Measurements from ENCODE around the gene CDK1. TPM values are rescaled to one million over a fixed set of nuclear protein-coding genes. Genes with fewer than 3 reads are reported as not detected.
A peak's percentile ranks its signal among the peaks of the same experiment; 100 is the strongest.

The CDK1 gene
- total and polyA plus RNA-seq, 10 of the 15 experiments (the other 5 are each of a cell fraction or from before 2014, with no cell fraction given): 81.5 to 361 (median 133) TPM

DNA sequence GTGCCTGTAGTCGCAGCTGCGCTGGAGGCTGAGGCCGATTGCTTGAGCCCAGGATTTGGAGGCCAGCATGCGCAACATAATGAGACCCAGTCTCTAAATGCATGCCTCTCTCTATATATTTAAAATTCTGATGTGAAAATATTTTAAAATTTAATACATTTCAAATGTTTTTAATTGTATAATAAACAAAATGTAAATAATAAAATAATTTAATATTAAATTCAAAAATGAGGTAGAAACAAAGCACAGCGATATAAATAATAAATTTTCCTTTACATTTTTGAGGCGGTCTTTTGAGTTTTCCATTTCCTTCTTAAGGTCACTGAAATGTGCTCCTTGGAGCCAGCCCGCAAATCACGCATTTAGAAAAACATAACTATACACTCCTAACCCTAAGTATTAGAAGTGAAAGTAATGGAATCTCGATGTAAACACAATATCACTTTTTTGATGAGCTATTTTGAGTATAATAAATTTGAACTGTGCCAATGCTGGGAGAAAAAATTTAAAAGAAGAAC, 523 bp upstream of the CDK1 start:
- intact Hi-C loops (cut with micrococcal nuclease; ENCODE audit: unreplicated experiment) (loop anchor here (2.0 to 10.0 kb wide), 2 partner anchors 543 to 901 kb away; no protein-coding TSS in a partner anchor), in situ Hi-C loops (cut with MboI) (no loop called here)
- Histone ChIP-seq H3K4me2 (ENCODE audit: control insufficient read depth, insufficient read depth) (peak overlapping the region; percentile 34; the same call in 1 of the 2 replicates), H3K27me3 (replicated peaks in 1 of 2; ENCODE audit: control insufficient read depth in 2 of 2, insufficient read depth in 2 of 2, low read length in 1 of 2) (no peaks in the 10 kb centered on the region), H3K36me3 (ENCODE audit: control insufficient read depth in 2 of 2, insufficient read depth in 2 of 2, low read length in 1 of 2) (peaks cover 0 to 6% of the 10 kb centered on the region in 2 experiments; a peak in 1 of 4 replicates), H2AFZ (ENCODE audit: control insufficient read depth, low read depth, low read length) (peak overlapping the region; percentile 88), H3K4me1 (ENCODE audit: control insufficient read depth, insufficient read depth, low read length) (no peaks in the 10 kb centered on the region), H3K79me2 (ENCODE audit: control insufficient read depth, insufficient read depth, low read length) (peaks cover 45% of the 10 kb centered on the region), H3K9ac (ENCODE audit: control insufficient read depth, insufficient read depth, low read length) (peak overlapping the region; percentile 82; the same call in 1 of the 2 replicates), H3K9me3 (replicated peaks; ENCODE audit: control insufficient read depth, insufficient read depth, low read length) (no peaks in the 10 kb centered on the region), H4K20me1 (ENCODE audit: control insufficient read depth, insufficient read depth) (no peaks in the 10 kb centered on the region), H3K27ac (ENCODE audit: control insufficient read depth, insufficient read depth) (peak overlapping the region; percentile 35; the same call in 1 of the 2 replicates), H3K4me3 (peak overlapping the region; percentile 62; the same call in 1 of the 2 replicates)
- WGBS (ENCODE audit: insufficient coverage, insufficient replicate concordance, low lambda C conversion rate, missing lambda C conversion rate): 45% methylated on average over 9 of the region's 9 CpGs
- ChIA-PET RAD21 (ENCODE audit: unreplicated experiment) (interaction anchor here (0.6 to 1.4 kb wide), 3 partner anchors 13 to 1500 kb away, joined by 3 to 4 read pairs (median 3); no protein-coding TSS in a partner anchor), POLR2A (no interaction called here), SMC1A (ENCODE audit: uncharacterized antibody, unreplicated experiment) (interaction anchor here (0.9 to 1.2 kb wide), 4 partner anchors 12 to 26 kb away, joined by 3 to 8 read pairs (median 3); no protein-coding TSS in a partner anchor), CTCF (interaction anchor here (1.0 to 1.8 kb wide), 3 partner anchors 9 to 15 kb away, joined by 3 to 5 read pairs (median 4); no protein-coding TSS in a partner anchor)
- DNase-seq (ENCODE audit: low read depth, low spot score): no peak
- FAIRE-seq: no peak
- no TSS peak for BruUV-seq (replicated peaks)
- no peak for ATAC-seq
- TF ChIP-seq, protein P1, sequence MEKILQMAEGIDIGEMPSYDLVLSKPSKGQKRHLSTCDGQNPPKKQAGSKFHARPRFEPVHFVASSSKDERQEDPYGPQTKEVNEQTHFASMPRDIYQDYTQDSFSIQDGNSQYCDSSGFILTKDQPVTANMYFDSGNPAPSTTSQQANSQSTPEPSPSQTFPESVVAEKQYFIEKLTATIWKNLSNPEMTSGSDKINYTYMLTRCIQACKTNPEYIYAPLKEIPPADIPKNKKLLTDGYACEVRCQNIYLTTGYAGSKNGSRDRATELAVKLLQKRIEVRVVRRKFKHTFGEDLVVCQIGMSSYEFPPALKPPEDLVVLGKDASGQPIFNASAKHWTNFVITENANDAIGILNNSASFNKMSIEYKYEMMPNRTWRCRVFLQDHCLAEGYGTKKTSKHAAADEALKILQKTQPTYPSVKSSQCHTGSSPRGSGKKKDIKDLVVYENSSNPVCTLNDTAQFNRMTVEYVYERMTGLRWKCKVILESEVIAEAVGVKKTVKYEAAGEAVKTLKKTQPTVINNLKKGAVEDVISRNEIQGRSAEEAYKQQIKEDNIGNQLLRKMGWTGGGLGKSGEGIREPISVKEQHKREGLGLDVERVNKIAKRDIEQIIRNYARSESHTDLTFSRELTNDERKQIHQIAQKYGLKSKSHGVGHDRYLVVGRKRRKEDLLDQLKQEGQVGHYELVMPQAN (conservative IDR thresholded peaks at IDR 0.05): no peak
- TF ChIP-seq ZNF217 (IDR thresholded peaks at IDR 0.05) (peak; percentile 45; the same call in 1 of the 2 replicates), PAX8 (IDR thresholded peaks at IDR 0.05) (peak; percentile 64; the same call in 1 of the 2 replicates), MTA2 (IDR thresholded peaks at IDR 0.05; ENCODE audit: low read depth) (no peak), JUNB (IDR thresholded peaks at IDR 0.05) (no peak)
- TF ChIP-seq, protein P2, sequence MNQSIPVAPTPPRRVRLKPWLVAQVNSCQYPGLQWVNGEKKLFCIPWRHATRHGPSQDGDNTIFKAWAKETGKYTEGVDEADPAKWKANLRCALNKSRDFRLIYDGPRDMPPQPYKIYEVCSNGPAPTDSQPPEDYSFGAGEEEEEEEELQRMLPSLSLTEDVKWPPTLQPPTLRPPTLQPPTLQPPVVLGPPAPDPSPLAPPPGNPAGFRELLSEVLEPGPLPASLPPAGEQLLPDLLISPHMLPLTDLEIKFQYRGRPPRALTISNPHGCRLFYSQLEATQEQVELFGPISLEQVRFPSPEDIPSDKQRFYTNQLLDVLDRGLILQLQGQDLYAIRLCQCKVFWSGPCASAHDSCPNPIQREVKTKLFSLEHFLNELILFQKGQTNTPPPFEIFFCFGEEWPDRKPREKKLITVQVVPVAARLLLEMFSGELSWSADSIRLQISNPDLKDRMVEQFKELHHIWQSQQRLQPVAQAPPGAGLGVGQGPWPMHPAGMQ (IDR thresholded peaks at IDR 0.05; ENCODE audit: borderline replicate concordance): no peak
- TF ChIP-seq, protein P3, sequence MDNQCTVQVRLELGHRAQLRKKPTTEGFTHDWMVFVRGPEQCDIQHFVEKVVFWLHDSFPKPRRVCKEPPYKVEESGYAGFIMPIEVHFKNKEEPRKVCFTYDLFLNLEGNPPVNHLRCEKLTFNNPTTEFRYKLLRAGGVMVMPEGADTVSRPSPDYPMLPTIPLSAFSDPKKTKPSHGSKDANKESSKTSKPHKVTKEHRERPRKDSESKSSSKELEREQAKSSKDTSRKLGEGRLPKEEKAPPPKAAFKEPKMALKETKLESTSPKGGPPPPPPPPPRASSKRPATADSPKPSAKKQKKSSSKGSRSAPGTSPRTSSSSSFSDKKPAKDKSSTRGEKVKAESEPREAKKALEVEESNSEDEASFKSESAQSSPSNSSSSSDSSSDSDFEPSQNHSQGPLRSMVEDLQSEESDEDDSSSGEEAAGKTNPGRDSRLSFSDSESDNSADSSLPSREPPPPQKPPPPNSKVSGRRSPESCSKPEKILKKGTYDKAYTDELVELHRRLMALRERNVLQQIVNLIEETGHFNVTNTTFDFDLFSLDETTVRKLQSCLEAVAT (IDR thresholded peaks at IDR 0.05): no peak
- TF ChIP-seq, protein P4, sequence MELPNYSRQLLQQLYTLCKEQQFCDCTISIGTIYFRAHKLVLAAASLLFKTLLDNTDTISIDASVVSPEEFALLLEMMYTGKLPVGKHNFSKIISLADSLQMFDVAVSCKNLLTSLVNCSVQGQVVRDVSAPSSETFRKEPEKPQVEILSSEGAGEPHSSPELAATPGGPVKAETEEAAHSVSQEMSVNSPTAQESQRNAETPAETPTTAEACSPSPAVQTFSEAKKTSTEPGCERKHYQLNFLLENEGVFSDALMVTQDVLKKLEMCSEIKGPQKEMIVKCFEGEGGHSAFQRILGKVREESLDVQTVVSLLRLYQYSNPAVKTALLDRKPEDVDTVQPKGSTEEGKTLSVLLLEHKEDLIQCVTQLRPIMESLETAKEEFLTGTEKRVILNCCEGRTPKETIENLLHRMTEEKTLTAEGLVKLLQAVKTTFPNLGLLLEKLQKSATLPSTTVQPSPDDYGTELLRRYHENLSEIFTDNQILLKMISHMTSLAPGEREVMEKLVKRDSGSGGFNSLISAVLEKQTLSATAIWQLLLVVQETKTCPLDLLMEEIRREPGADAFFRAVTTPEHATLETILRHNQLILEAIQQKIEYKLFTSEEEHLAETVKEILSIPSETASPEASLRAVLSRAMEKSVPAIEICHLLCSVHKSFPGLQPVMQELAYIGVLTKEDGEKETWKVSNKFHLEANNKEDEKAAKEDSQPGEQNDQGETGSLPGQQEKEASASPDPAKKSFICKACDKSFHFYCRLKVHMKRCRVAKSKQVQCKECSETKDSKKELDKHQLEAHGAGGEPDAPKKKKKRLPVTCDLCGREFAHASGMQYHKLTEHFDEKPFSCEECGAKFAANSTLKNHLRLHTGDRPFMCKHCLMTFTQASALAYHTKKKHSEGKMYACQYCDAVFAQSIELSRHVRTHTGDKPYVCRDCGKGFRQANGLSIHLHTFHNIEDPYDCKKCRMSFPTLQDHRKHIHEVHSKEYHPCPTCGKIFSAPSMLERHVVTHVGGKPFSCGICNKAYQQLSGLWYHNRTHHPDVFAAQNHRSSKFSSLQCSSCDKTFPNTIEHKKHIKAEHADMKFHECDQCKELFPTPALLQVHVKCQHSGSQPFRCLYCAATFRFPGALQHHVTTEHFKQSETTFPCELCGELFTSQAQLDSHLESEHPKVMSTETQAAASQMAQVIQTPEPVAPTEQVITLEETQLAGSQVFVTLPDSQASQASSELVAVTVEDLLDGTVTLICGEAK (IDR thresholded peaks at IDR 0.05; ENCODE audit: borderline replicate concordance): peak; percentile 60; the same call in 1 of the 2 replicates
- TF ChIP-seq, protein P5, sequence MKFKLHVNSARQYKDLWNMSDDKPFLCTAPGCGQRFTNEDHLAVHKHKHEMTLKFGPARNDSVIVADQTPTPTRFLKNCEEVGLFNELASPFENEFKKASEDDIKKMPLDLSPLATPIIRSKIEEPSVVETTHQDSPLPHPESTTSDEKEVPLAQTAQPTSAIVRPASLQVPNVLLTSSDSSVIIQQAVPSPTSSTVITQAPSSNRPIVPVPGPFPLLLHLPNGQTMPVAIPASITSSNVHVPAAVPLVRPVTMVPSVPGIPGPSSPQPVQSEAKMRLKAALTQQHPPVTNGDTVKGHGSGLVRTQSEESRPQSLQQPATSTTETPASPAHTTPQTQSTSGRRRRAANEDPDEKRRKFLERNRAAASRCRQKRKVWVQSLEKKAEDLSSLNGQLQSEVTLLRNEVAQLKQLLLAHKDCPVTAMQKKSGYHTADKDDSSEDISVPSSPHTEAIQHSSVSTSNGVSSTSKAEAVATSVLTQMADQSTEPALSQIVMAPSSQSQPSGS (IDR thresholded peaks at IDR 0.05; ENCODE audit: low read length): no peak

Measured in GM12878 (cell line).